ENCODE data around the gene ADCY2. TPM values are rescaled to one million over a fixed set of nuclear protein-coding genes. Genes with fewer than 3 reads are reported as not detected.

ADCY2 gene
- total RNA-seq, 1 experiment from 2014 or later, result 31.3 TPM

GRCh38 chr5:7615566-7616061, 219.7 kb downstream of the ADCY2 start:
- Mint-ChIP-seq H3K4me3 (no peak overlapping the region), H3K4me1 (peaks cover 17 to 25% of the 10 kb centered on the region in 2 experiments), H3K36me3 (ENCODE audit: insufficient read depth in 1 of 3, low read depth in 3 of 3) (peaks cover 6 to 12% (median 8%) of the 10 kb centered on the region in 3 experiments), H3K27me3 (ENCODE audit: low read depth) (no peaks in the 10 kb centered on the region), H3K27ac (no peak overlapping the region), H3K9me3 (no peaks in the 10 kb centered on the region; a peak in 2 of 5 replicates)
- no peaks in the 10 kb centered on the region for H3K4me1 ChIP-seq (ENCODE audit: insufficient read depth, low read length)
- H3K79me2 ChIP-seq (ENCODE audit: insufficient read depth, low read length), result no peaks in the 10 kb centered on the region
- WGBS (ENCODE audit: extremely low coverage, insufficient read length, low lambda C conversion rate), result no CpG with 5 or more reads among the region's 2 CpGs
- no peak overlapping the region for H2BK120ac ChIP-seq (ENCODE audit: low read depth, low read length, poor library complexity, severe bottlenecking)
- no peak overlapping the region for H3K4ac ChIP-seq (ENCODE audit: low read depth, low read length)
- H3K27me3 ChIP-seq (ENCODE audit: insufficient read depth, low read length), result no peaks in the 10 kb centered on the region
- H3K9ac ChIP-seq (ENCODE audit: extremely low read depth, insufficient read length, low read length), result no peak overlapping the region
- H2BK12ac ChIP-seq (ENCODE audit: insufficient read length, low read depth, low read length), result no peak overlapping the region
- no peaks in the 10 kb centered on the region for H3K23me2 ChIP-seq (ENCODE audit: insufficient read length, low read depth, low read length, poor library complexity, severe bottlenecking)
- H3K79me1 ChIP-seq (ENCODE audit: insufficient read depth, low read depth, low read length, poor library complexity, severe bottlenecking), result no peaks in the 10 kb centered on the region
- H4K8ac ChIP-seq (replicated peaks; ENCODE audit: insufficient read length, low read depth, low read length), result no peak overlapping the region
- TF ChIP-seq CTCF (conservative IDR thresholded peaks at IDR 0.05), result no peak
- no peak for DNase-seq
- no peak overlapping the region for H3K23ac ChIP-seq (ENCODE audit: insufficient read length, low read depth, low read length)
- no peaks in the 10 kb centered on the region for H3K9me3 ChIP-seq (ENCODE audit: control insufficient read depth, low read depth, low read length)
- H3K14ac ChIP-seq (ENCODE audit: insufficient read depth, low read length), result no peak overlapping the region
- H2AFZ ChIP-seq (ENCODE audit: low read length), result no peak overlapping the region
- H2BK5ac ChIP-seq (ENCODE audit: insufficient read length, low read length), result no peak overlapping the region
- no peak overlapping the region for H3K56ac ChIP-seq (ENCODE audit: insufficient read length, low read depth, low read length)
- no peak overlapping the region for H2BK15ac ChIP-seq (ENCODE audit: low read depth, low read length)
- no peak overlapping the region for H2AK5ac ChIP-seq (ENCODE audit: insufficient read length, low read length)
- H4K5ac ChIP-seq (ENCODE audit: insufficient read length, low read depth, low read length), result no peak overlapping the region
- H2BK20ac ChIP-seq (ENCODE audit: low read depth, low read length, poor library complexity, severe bottlenecking), result no peak overlapping the region
- no peak overlapping the region for H3K4me2 ChIP-seq (ENCODE audit: insufficient read depth, insufficient read length, low read length)
- no peak overlapping the region for H3T11ph ChIP-seq (ENCODE audit: low read length)
- H4K91ac ChIP-seq (ENCODE audit: insufficient read length, low read depth, low read length), result no peak overlapping the region
- H3K18ac ChIP-seq (ENCODE audit: insufficient read length, low read depth, low read length), result no peak overlapping the region
- no peaks in the 10 kb centered on the region for H4K20me1 ChIP-seq (ENCODE audit: control insufficient read depth, insufficient read depth, insufficient read length)
- no peak overlapping the region for H3K27ac ChIP-seq (ENCODE audit: insufficient read length, low read depth, low read length)

All from H9 (cell line).